Measurements from ENCODE around the gene MPZL1. TPM values are rescaled to one million over a fixed set of nuclear protein-coding genes. Genes with fewer than 3 reads are reported as not detected.

Gene MPZL1
- total RNA-seq, 4 donors from 2014 or later: 9.2 to 15.7 (median 11.7) TPM

DNA sequence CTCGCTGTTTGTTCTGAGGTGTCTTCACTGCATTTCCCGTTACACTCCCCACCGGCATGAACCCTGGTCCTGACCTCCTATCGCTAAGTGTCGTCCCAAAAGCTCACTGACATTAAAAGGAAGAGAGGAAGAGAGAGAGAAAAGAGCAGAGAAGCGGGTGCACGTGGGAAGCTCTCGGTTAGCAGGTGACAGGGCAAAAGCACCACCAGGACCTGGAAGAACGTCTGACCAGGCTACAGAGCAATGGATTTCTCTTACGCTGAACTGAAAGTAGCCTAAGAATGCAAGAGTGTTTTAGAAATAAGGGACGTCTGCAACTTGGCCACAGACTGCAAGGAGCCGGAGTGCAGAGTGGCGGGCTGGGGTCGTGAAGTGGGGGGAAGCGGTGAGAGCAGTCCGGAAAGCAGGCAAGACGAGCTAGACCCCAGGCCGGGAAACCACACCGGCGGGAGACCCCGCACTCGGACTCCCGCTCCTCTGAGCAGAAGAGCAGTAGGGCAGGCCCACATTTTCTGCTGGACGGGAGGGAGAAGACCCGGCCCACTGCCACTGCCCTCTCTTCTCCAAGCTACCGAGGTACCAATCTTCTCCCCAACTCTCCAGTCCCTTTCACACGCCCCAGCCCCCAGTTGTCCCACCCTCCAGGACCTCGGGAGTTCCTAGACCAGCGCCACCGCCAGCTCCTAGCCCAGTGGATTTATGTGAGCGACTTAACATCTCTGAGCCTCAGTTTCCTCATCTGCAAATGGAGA, 8.3 kb upstream of the MPZL1 start:
- intact Hi-C loops (cut with DNase I; ENCODE audit: low total_unique reads): loop anchor here (2.0 kb wide), 3 partner anchors 17 to 223 kb away; partner anchors contain the start of genes DCAF6 and MPC2
- ATAC-seq: no peak
- in situ Hi-C loops (cut with MboI; ENCODE audit: low sequenced_read_pairs in 4 of 4): loop anchor here in 1 of 4 donors (25.0 kb wide), 2 partner anchors 224 to 476 kb away; partner anchors contain the start of genes DCAF6 and MPC2

DNA sequence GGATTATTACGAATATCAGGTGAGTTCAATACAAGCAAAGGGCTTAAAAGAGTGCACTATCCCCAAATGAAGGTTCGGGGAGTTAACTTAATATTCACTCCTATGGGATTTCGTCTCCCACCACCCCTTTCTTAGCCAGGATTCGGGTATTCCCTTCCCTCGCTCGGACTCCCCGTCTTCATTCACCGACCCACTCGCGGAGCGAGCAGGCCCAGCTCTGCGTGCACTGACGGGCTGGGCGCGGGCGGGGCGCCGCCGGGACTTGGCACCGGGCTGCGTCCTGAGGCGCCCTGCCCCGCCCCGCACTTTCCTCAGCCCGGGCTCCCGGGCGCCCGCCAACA, 7.7 kb upstream of the MPZL1 start:
- intact Hi-C loops (cut with DNase I; ENCODE audit: low total_unique reads) (loop anchor here (2.0 kb wide), 3 partner anchors 17 to 223 kb away; partner anchors contain the start of genes DCAF6 and MPC2), in situ Hi-C loops (cut with MboI; ENCODE audit: low sequenced_read_pairs in 4 of 4) (loop anchor here in 1 of 4 donors (25.0 kb wide), 2 partner anchors 223 to 477 kb away; partner anchors contain the start of genes DCAF6 and MPC2)
- Histone ChIP-seq H3K4me1 (peaks cover 0 to 4% of the 10 kb centered on the region in 2 donors), H3K9me3 (no peaks in the 10 kb centered on the region), H3K36me3 (no peaks in the 10 kb centered on the region), H3K27me3 (no peaks in the 10 kb centered on the region), H3K4me3 (peak overlapping the region; percentile 71 to 82 (median 75)), H3K27ac (peak overlapping the region; percentile 88 to 97 (median 93))
- TF ChIP-seq POLR2A (IDR thresholded peaks at IDR 0.05): peak; percentile 26 to 43
- TF ChIP-seq, protein P1, sequence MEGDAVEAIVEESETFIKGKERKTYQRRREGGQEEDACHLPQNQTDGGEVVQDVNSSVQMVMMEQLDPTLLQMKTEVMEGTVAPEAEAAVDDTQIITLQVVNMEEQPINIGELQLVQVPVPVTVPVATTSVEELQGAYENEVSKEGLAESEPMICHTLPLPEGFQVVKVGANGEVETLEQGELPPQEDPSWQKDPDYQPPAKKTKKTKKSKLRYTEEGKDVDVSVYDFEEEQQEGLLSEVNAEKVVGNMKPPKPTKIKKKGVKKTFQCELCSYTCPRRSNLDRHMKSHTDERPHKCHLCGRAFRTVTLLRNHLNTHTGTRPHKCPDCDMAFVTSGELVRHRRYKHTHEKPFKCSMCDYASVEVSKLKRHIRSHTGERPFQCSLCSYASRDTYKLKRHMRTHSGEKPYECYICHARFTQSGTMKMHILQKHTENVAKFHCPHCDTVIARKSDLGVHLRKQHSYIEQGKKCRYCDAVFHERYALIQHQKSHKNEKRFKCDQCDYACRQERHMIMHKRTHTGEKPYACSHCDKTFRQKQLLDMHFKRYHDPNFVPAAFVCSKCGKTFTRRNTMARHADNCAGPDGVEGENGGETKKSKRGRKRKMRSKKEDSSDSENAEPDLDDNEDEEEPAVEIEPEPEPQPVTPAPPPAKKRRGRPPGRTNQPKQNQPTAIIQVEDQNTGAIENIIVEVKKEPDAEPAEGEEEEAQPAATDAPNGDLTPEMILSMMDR (IDR thresholded peaks at IDR 0.05 in 4 of 5, conservative IDR thresholded peaks at IDR 0.05 in 1 of 5): peak in 1 of 5 experiments; percentile 4
- ATAC-seq (no peak), DNase-seq (peak in 1 of 2 donors; percentile 87)

More for the DNA sequence above, 8.3 kb upstream of the MPZL1 start:
- no peak for TF ChIP-seq POLR2A (IDR thresholded peaks at IDR 0.05)
- TF ChIP-seq, protein P1 (IDR thresholded peaks at IDR 0.05 in 4 of 5, conservative IDR thresholded peaks at IDR 0.05 in 1 of 5): no peak
- peak overlapping the region; percentile 71 to 82 (median 75) for H3K4me3 ChIP-seq
- no peaks in the 10 kb centered on the region for H3K36me3 ChIP-seq
- H3K4me1 ChIP-seq: peaks cover 0 to 4% of the 10 kb centered on the region in 2 donors
- H3K27ac ChIP-seq: peak overlapping the region; percentile 88 to 97 (median 93)
- H3K27me3 ChIP-seq: no peaks in the 10 kb centered on the region
- no peak for DNase-seq
- H3K9me3 ChIP-seq: no peaks in the 10 kb centered on the region

DNA sequence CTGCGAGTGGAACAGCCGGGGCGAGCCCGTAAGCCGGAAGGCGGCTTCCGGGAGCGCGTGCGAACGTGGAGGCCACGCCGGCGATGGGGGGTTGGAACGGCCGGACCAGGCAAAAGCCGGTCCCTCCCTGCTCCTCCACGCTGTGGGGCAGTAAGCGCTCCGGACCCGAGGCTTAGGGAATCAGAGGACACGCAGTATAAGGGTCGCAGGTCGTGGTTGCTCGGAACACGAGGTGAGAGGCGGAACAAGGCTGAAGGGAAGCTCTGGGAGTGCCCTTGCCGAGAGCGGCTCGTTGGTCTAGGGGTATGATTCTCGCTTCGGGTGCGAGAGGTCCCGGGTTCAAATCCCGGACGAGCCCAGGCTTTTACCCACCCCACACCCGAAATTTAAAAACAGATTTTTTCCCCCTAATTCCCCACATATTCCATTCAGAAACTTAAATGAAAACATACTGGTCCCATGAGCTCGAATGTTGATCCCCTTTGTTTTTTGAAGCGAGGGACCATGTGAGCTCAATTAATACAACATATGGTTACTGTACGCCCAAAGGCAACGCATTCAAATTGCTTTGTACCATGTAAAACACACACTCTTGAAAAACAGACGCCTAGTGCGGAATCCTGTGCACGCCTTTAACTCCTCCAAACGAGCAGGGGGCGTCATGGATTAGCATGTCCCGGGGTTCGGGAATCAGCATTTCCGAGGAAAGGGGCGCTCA, 7.2 kb upstream of the MPZL1 start:
- peak; percentile 75 to 76 for ATAC-seq
- DNase-seq: peak; percentile 72 to 83
- intact Hi-C loops (cut with DNase I; ENCODE audit: low total_unique reads): loop anchor here (2.0 to 5.0 kb wide), 4 partner anchors 18 to 222 kb away; partner anchors contain the start of genes DCAF6 and MPC2
- Histone ChIP-seq H3K27me3 (no peaks in the 10 kb centered on the region), H3K36me3 (no peaks in the 10 kb centered on the region), H3K9me3 (no peaks in the 10 kb centered on the region), H3K4me1 (peaks cover 0 to 4% of the 10 kb centered on the region in 2 donors), H3K4me3 (peak overlapping the region; percentile 71 to 82 (median 75)), H3K27ac (peak overlapping the region; percentile 88 to 97 (median 93))
- in situ Hi-C loops (cut with MboI; ENCODE audit: low sequenced_read_pairs in 4 of 4): loop anchor here in 1 of 4 donors (5.0 to 25.0 kb wide), 3 partner anchors 83 to 477 kb away; partner anchors contain the start of genes DCAF6 and MPC2
- TF ChIP-seq, protein P1 (IDR thresholded peaks at IDR 0.05 in 4 of 5, conservative IDR thresholded peaks at IDR 0.05 in 1 of 5): peak in 1 of 5 experiments; percentile 5
- TF ChIP-seq POLR2A (IDR thresholded peaks at IDR 0.05): peak in 1 of 2 donors; percentile 9

DNA sequence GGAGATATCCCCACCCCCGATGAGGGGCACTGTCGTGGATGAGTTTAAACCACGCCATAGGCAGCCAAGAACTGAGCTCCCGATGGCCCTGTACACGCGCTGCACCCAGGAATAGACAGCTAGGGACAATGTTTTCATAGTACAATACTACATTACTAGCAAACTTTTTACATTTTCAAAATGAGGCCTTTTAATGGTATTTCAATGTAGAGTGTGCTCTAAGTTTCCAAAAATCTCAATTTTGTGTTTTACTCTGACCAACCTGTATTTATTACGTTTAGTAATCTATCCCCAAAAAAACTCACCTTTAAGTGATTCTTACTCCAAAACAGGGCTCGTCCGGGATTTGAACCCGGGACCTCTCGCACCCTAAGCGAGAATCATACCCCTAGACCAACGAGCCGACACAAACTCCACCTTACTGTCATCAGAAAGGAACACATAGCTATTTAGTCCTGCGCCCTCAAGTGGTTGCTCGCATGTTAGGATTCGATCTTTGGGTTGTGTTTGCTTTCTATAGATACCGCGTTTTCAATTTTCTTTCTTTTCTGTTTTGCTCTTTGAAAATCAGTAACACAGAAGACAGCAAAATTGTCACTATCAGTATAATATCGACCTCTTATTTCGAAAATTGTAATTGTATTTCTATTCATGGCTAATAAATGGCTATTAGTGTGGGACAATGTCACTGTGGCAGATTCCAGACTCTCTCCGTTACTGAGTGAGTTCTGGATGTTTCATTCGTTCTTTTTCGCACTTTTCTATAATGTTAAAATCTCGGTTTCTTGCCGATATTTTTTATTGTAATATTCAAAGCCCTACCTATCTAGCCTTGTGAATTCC, 6.4 kb upstream of the MPZL1 start:
- H3K27ac ChIP-seq: peak overlapping the region; percentile 88 to 97 (median 93)
- in situ Hi-C loops (cut with MboI; ENCODE audit: low sequenced_read_pairs in 4 of 4): loop anchor here in 1 of 4 donors (5.0 to 25.0 kb wide), 3 partner anchors 82 to 478 kb away; partner anchors contain the start of genes DCAF6 and MPC2
- peaks cover 0 to 4% of the 10 kb centered on the region in 2 donors for H3K4me1 ChIP-seq
- intact Hi-C loops (cut with DNase I; ENCODE audit: low total_unique reads): loop anchor here (2.0 to 5.0 kb wide), 4 partner anchors 19 to 221 kb away; partner anchors contain the start of genes DCAF6 and MPC2
- H3K9me3 ChIP-seq: no peaks in the 10 kb centered on the region
- no peaks in the 10 kb centered on the region for H3K27me3 ChIP-seq
- peak overlapping the region; percentile 71 to 82 (median 75) for H3K4me3 ChIP-seq
- ATAC-seq (peak; percentile 73 to 82), DNase-seq (peak; percentile 75 to 83)
- H3K36me3 ChIP-seq: no peaks in the 10 kb centered on the region
- TF ChIP-seq POLR2A (IDR thresholded peaks at IDR 0.05): no peak
- TF ChIP-seq, protein P1 (IDR thresholded peaks at IDR 0.05 in 4 of 5, conservative IDR thresholded peaks at IDR 0.05 in 1 of 5): peak; percentile 70 to 88 (median 82)

All from gastrocnemius medialis (tissue), 4 donors.